GM15510 (cell line): ENCODE measurements around the gene SRP54.

Experiments used
- POLR2A ChIP-seq: IDR thresholded peaks from 3 replicates; pipeline ENCODE4 v1.6.1; 2011; ENCODE audit warnings: borderline replicate concordance; ENCODE audit not compliant: insufficient read length; ENCODE audit errors: extremely low read depth

SRP54 gene

DNA sequence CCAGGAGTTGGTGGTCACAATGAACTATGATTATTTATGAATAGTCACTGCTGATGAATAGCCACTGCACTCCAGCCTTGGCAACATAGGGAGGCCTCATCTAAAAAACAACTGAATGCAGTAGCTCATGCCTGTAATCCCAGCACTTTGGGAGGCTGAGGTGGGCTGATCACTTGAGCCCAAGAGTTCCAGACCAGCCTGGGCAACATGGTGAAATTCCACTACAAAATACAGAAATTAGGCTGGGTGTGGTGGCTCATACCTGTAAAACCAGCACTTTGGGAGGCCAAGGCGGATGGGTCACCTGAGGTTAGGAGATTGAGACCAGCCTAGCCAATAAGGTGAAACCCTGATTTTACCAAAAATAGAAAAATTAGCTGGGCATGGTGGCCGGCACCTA is 49.8 kb downstream of the SRP54 start:
- TF ChIP-seq POLR2A, result no peak

DNA sequence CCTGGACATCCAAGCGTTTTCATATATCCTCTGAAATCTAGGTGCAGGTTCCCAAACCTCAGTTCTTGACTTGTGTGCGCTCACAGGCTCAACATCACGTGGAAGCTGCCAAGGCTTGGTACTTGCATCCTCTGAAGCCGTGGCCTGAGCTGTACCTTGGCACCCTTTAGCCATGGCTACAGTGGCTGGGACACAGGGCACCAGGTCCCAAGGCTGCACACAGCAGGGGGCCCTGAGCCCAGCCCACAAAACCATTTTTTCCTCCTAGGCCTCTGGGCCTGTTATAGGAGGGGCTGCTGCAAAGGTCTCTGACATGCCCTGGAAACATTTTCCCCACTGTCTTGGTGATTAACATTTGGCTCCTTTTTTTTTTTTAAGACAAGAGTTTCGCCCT is 51.6 kb downstream of the SRP54 start:
- no peak for TF ChIP-seq POLR2A

DNA sequence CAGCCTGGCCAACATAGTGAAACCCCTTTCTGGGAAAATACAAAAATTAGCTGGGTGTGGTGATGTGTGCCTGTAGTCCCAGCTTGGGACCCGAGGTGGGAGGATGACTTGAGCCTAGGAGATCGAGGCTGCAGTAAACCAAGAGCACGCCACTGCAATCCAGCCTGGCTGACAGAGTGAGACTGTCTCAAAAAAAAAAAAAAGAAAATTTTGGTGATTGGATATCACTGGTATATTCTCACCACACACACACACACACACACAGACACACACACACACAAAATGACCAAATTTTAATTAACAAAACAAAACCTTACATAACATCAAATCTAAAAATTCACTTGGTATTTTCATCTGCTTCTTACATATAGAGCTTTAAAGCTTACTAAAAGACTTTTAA is 59.8 kb downstream of the SRP54 start:
- no peak for TF ChIP-seq POLR2A

DNA sequence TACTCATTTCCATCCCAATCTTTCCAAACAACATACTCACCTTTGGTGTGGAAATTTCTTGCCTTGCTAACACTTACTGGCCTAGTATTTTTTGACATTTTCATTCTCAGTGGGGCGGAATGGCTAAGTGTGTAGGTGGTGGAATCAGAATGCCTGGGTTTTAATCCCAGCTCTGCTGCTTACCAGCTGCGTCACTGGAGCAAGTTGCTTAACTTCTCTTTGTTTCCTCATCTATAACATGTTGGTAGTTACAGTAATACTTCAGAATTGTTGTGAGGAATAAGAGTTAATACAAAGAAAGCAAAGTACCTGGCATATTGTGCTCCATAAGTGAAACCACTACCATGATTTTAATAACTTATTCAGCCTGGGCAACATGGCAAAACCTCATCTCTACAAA is 60.3 kb downstream of the SRP54 start:
- TF ChIP-seq POLR2A, result no peak

DNA sequence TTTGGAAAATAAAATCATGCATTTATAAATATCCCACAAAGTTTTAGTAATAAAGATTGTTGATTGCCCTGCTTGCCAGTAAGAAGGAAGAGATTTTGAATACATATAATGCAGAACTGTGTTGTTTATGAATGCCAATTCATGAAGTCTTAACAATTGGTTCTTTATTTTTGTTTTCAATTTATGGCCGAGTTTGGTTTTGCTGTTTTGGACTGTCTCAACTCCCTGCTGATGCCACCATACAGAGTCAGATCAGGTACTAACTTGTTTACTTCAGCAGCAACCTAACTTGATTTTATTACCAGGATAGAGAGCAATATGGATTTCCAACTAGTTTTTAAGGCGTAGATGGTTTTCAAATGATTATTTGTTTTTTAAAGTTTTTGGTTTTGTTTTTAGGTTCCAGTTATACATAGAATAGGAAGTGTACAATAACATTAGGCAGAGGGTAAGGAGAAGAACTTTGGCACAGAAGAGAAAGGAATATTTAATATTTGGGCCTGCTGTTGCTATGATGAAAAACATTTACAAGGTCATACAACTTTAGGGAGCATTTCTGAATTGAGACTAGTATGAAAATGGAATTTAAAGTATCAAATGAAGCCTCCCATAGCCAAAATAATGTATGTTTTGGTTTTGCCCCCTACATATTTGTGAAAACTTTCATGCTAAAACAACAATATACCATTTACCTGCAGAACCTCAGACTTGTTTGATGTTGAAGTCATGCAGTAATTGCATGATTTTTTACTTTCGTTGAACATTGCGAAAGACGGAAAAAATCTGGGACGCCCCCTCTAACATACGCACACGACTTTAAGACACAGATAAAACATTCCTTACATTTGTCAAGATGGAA is 62.4 kb downstream of the SRP54 start:
- TF ChIP-seq POLR2A, result no peak

DNA sequence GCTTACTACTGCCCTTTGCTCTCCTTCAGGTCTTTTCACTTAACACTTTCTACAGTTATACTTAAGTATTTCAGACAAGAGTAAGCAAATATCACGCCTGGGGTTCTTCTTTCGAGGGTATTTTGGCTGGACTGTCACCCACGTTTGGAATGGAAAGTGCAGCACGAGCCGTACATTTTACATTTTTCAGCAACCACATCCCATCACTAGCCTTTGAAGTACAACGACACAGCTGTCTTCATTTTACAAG is 62.9 kb downstream of the SRP54 start:
- no peak for TF ChIP-seq POLR2A

DNA sequence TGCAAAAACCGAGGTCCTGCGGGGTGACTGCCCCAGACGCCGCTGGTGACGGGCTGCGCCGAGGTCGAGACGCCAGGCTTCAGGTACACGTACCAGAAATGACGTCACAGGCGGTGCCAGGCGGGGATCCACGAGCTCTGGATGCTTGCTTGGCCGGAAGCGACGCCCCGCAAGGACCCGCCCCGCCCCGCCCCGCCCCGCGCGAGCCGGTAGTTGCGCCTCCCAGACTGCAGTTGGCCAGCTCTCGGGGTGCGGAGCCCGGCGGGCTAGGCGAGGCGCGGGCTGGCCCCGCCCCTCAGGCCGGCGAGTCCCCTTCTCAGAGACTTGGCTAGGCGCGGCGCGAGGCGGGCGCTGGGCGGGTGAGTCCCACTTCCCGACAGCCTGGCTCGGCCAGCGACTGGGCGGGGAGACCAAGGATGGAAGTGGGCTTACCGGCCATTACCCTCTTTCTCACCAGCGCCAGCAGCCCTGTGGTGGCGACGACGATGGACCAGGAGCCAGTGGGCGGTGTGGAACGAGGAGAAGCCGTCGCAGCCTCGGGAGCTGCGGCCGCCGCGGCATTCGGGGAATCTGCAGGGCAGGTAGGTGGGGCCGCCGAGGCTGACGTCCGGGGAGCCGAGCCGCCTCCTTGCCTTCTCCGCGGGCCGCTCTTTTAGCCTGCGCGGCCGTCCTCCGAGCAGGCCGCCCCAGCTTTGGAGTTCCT is 63.4 kb downstream of the SRP54 start, which contains the start of gene FAM177A1:
TSS of gene FAM177A1 (plus strand) at position 225 of the 703 bp plus-strand sequence. CDS start at position 417, 192 bp downstream.
- TF ChIP-seq POLR2A, result peak; percentile 86

DNA sequence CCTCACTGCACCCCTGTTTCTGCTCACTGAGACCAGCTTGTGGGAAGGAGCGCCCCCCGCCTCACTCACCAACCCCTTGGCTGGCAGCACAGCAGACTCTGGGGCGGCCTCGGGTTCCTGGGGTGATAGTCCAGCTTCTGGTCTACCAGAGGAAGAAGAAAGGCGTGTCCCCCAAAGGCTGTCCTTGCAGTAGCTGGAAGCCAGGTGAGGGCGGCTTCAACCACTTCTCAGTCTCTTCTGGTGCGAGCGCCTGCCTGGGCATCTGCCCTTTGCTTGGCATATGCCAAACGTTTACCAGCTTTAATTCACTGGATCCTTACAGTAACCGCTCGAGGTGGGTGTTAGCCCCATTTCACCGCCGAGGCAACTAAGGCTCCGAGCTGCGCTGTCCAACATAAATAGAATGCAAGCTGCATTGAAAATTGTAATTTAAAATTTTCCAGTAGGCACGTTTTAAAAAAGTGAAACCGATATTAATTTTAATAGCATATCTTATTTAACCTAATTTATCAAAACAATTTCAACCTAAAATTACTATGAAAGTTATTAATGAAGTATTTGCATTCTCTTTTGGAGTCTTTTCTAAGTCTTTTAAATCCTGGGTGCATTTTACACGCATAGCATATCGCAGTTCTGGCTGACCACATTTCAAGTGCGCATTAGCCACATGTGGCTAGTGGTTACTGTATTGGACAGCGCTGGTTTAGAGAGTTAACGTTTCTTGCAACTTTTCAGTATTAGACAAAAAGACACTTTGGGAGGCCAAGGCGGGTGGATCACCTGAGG is 64.2 kb downstream of the SRP54 start:
- no peak for TF ChIP-seq POLR2A

DNA sequence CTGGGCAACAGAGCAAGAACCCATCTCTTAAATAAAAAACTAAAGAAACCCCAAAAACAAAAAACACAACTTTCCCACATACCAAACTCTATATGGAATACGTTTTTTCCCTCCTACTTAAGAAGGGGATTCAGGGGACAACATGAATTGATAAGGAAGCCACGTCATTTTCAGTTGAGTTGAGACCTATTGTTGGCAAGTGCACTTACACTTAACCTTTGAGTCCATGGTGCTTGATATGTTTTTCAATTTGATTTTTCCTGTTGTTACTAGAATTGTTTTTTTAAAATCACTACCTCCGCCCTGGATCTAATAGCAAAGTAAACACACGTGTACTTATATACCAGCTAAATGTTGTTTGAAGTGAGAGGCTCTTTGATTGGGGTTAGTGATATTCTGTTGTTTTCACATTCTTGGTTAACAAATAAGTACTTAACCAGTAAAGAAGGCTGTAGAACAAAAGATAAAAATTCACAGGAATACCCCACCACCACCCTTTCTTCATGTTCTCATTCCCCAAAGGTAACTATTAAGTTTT is 65.3 kb downstream of the SRP54 start:
- TF ChIP-seq POLR2A, result no peak

DNA sequence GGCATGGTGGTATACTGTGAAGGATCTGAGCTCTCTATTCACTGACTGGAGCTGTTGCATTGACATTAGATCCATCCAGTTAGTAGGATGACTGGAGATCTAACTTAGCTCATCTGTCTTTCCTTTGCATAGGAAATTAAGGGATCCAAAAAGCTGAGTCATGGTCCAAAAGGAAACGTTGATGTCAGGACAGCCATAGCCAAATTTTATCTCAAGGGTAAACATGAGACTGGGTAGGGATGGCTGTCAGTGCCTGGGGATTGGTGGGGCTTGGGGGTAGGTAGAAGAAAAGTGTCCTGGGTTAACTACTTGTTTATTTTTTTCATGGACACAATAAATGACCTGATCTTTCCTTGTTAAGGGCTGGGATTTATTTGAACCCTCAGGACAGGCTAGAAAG is 67.9 kb downstream of the SRP54 start:
- TF ChIP-seq POLR2A, result no peak

DNA sequence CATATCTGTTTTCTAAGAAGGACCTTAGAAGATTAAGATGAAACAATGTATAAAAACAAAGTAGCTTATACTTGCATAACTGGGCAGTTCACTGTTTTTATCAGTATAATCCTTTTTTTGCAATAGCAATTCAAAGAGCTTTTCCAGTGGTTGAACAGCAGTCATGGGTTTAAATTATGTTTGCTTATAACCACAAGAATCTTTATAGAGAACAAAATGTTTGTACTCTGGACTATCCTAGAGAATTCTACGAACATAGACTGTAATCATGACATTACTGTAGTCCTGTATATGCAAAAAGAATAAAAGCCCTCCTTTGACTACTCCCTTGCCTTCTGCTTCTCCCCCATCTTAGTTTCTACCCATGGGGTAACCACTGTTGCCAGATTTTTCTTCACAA is 69.0 kb downstream of the SRP54 start:
- TF ChIP-seq POLR2A, result no peak

DNA sequence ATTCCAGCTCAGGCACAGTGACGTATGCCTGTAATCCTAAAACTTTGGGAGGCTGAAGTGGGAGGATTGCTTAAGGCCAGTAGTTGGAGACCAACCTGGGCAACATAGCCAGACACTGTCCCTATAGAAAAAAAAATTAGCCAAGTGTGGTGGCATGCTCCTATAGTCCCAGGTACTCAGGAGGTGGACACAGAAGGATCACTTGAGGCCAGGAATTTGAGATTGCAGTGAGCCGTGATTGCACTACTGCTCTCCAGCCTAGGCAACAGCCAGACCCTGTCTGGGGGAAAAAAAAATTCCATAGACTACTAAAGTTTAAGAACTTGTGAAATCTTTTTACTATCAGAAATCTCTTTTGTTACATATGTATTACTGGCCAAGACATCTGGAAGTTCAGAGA is 69.8 kb downstream of the SRP54 start:
- TF ChIP-seq POLR2A, result no peak

DNA sequence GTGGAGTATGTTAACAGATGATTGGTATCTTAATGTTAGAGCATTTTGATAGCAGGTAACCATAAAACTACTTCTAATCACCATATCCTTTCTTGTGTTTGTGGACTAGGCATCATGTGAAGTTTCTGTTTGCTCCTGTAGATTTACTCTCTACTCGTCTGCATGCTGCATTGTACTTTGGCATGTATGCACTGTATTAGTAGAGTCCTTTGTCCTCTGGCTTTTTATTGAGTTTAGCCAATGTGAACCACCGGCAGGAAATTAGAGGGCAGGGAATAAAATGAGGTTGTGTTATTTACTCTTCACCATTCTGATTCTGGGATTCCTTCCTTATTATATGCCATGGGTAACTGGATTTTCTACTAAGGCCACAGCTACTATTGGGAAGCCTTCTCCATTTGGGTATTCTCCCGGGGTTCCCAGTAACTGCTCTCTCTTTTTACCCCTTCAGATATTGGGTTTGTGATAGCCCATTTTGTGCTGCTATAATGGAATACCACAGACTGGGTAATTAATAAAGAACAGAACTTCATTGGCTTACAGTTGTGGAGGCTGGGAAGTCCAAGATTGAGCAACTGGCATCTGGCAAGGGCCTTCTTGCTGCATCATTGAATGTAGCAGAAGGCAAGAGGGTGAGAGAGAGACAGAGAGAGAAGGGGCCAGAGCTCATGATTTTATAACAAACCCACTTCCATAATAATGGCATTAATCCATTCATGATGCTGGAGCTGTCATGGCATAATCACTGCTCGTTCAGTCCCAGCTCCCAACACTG is 85.6 kb downstream of the SRP54 start:
- no peak for TF ChIP-seq POLR2A

DNA sequence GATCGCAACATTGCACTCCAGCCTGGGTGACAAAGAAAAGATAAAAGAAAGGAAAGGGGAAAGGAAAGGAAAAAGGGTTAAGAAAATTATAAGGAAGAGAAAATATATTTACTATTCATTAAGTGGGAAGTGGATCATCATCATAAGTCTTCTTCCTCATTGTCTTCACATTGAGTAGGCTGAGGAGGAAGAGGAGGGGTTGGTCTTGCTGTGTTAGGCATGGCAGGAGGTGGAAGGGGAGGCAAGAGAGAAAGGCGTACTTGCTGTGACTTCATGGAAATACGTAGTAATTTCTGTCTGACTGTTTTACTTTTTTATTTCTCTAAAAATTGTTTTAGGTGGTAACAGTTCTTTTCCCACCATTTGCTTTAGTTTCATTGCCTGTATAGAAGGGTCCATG is 89.4 kb downstream of the SRP54 start:
- no peak for TF ChIP-seq POLR2A
